GM19395 (cell line): ENCODE results near the gene LACTB.

Experiments
- ATAC-seq: cut with Tn5 transposase; IDR thresholded peaks from one replicate; pipeline ENCODE4 v1.9.1; 2021; ENCODE audit warnings: mild to moderate bottlenecking, moderate library complexity; ENCODE audit not compliant: unreplicated experiment

The LACTB gene

DNA sequence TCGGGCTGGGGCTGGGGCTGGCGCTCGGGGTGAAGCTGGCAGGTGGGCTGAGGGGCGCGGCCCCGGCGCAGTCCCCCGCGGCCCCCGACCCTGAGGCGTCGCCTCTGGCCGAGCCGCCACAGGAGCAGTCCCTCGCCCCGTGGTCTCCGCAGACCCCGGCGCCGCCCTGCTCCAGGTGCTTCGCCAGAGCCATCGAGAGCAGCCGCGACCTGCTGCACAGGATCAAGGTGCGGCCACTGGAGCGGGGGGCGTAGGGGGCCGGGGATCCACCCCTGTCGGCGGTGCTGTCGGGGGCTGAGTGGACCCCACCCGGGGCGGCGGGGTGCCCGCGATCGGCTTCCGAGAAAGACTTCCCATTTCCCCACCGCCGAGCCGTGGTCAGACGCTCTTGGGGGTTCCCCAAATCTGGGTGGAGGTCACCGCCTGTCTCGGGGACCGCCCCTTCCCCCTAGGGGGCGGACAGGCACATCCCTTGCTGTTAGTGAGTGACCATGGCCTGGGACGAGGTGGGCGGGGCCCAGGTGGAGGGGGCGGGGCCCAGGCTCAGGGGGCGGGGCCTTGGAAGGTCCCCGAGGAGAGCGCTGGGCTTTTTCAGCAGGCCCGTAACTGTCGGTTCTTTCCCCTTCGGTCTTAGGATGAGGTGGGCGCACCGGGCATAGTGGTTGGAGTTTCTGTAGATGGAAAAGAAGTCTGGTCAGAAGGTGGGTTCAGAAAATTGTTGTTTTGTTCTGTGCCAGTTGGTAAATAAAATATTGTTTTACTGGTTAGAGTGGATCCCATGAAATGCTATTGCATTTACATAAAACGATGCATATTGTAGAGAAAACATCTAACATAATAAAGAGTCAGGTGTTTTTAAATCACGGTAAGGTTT lies 578 bp downstream of the LACTB start:
- peak; percentile 83 for ATAC-seq

DNA sequence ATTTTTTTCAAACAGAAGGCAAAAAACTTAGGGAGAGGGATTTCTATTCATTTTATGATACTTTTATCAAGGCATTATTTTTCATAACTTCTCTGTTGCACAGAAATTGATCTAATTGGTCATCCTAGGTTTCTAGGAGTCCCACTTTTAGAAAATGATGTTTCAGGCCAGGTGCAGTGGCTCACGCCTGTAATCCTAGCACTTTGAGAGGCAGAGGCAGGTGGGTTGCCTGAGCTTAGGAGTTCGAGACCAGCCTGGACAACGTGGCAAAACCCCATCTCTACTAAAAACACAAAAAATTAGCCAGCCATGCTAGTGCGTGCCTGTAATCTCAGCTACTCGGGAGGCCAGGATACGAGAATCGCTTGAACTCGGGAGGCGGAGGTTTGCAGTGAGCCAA lies 2.8 kb downstream of the LACTB start:
- ATAC-seq = no peak

DNA sequence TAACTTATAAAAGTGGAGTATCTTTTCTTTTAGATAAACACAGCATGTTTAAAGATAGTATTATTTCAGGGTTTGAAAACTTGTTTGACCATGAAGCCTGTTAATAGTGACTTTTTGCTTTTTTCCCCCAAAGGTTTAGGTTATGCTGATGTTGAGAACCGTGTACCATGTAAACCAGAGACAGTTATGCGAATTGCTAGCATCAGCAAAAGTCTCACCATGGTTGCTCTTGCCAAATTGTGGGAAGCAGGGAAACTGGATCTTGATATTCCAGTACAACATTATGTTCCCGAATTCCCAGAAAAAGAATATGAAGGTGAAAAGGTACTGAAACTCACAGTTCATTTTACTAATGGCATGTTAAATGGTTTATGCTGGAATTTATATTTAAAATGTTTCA lies 5.1 kb downstream of the LACTB start:
- no peak for ATAC-seq

DNA sequence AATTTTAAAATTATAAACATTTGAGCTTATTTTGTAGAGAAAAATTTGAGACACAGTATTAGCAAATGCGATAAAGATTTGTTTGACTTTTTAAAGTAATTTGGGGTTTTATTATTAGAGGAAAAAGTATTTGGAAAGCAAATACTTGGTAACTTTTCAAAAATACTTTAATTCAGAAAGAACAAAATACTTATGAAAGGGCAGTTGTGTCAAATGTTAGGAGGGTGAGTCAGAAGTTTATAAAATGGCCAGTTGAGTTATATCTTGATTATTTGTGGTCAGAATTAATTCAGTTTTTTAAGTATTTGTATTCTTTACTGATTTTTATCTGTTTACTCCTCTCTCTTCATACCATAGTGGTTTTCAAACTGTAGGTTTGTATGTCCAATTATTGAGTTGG lies 12.1 kb downstream of the LACTB start:
- ATAC-seq = no peak

DNA sequence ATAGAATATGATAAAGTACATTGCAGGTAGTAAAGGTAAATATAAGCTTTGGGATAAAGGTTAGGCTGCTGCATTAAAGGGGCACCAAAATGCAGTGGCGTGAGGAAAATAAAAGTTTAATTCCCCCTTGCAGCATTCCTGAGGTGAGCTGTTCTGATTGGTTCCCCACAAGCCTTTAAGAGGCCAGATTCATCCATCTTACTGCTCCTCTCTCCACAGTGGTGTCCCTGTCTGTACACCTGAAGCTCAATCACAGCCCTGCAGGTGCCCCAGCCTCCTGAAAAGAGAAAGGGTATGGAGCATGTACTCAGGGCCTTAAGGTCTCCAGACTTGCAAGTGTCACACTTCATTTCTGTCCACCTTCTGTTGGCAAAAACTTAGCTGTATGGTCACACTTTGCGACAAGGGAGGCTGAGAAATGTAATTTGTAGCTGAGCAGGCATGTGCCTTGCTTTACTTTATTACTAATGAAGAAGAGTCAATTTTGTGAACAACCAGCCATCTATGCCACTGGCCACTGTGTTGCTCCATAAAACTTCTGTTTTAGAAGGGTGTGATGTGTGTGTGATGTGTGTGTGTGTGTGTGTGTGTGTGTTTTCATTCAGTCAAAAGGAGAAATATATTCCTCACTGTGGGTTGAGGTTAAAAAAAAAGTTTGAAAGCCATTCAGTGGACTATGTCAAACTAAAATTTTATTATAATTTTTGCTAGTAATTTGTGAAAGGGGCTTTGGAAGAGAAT lies 12.8 kb downstream of the LACTB start:
- no peak for ATAC-seq

DNA sequence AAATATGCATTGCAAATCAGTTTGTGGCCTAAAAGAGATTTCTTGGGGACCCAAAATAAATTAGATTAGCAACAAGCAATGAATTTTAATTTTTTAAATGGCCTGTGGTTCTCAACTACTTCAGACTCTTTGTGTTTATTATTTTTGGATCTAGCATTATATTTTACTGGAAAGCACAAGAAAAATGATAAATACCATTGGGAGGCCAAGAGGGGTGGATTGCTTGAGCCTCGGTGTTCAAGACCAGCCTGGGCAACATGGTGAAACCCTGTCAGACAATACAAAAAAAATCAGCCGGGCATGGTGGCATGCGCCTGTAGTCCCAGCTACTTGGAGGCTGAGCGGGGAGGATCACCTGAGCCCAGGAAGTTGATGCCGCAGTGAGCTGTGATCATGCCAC lies 13.6 kb downstream of the LACTB start:
- no peak for ATAC-seq

DNA sequence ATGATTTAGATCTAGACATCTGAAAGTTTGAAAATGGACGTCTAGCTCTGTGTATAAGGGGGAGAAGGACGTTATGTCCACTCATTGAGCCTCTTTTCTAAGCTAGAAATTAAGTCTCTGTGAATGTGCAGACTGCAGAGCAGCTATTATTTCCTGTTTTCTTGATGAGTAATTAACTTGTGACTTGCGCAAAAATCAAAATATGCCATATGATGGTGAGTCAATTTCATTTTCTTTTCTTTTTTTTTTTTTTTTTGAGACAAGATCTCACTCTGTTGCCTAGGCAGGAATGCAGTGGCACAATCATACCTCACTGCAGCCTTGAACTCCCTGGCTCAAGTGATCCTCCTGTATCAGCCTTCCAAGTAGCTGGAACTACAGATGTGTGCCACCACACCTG lies 14.1 kb downstream of the LACTB start:
- ATAC-seq = no peak

DNA sequence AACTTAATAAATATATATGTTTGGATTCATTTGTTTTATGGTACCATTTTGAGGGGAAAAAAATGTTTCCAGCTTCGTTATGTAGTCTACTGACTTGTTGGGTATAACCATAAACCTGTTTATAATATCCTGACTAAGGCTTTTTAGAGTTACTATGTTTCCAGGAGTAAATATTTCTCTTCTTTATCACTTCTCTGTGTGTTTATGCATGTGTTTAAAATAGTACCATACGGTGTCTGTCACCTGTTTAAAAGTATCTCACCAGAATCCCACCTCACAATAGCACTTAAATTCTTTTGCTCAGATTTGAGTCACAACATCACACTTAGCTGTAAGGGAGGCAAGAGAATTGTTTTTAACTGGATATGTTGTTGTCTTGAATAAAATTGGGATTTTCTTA lies 15.1 kb downstream of the LACTB start:
- no peak for ATAC-seq

DNA sequence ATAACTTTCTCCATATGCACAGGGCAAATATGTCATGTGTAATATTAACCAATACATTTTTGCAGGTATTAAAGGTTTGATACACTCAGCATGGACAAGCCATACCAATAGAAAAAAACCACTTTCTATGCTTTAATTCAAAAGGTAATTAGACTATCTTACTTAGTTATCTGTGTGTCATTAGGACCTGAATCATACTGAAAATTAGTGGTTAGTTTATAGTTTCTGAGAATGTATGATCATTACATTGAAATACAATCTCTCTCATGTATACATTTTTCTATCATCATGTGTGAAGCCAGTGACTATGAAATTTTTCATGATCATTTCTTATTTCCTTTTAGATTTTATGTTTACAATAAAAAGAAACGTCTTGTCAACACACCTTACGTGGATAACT lies 19.3 kb downstream of the LACTB start:
- no peak for ATAC-seq

DNA sequence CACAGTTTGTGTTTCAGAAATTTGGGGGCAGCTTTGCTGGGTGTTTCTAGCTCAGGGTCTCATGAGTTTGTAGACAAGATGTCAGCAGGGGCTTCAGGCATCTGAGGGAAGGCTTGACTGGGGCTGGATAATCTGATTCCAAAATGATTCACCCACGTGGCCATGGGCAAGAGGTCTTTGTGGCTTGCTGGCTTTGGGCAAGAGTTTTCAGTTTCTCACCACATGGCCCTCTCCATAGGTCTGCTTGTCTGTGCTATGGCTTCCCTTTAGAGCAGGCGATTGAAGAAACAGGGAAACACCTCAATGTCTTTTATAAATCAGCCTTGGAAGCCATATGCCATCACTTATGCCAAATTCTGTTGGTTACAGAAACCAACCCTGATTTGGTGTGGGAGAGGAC lies 23.8 kb downstream of the LACTB start:
- no peak for ATAC-seq

DNA sequence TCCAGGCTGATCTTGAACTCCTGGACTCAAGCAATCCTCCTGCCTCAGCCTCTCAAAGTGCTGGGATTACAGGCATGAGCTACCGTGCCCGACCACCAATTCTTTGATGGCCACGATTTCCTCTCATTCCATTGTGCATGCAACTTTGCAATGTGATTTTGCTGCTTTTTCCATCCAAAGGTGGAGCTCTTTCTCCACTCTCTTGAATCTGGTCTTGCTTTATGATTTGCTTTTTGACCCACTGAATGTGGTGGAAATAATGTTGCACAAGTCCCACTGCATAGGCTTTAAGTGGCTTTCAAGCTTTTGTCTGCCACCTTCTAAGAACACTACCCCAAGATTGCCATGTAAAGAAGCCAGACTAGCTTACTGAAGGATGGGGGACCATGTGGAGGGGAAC lies 25.0 kb downstream of the LACTB start:
- no peak for ATAC-seq

DNA sequence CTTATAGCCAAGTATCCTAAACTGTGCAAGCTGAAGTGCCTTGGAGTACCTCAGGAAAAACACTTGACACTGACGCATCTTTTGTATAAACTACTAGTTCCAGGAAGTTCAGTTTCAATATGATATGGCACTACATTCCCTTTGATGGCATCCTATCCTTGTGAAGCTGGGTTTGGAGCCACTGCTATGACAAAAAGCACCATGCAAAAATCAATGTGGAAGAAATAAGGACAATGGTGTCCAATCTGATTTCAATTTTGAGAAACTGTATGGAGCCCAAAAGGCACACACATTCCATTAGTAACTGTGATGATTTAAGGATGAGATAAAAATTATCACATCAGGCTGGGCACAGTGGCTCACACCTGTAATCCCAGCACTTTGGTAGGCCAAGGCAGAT lies 30.0 kb downstream of the LACTB start:
- no peak for ATAC-seq

DNA sequence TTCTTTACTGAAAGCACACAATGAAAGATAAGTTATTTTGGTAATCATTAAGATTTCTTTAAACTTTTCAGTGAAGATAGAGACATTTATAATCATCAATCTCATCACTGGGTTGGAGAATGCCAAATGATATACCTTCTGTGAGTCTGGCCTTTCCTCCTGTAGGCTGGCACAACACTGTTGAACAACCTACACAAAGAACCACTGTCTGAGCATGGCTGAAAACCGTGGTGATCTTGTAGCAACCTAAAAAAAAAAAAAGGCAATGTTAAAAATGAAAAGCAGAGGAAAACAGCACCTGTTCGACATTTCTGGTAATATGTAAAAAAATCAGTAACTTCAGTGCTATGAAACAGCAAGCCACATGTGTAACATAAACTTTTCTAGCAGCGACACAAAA lies 33.8 kb downstream of the LACTB start:
- ATAC-seq = no peak

DNA sequence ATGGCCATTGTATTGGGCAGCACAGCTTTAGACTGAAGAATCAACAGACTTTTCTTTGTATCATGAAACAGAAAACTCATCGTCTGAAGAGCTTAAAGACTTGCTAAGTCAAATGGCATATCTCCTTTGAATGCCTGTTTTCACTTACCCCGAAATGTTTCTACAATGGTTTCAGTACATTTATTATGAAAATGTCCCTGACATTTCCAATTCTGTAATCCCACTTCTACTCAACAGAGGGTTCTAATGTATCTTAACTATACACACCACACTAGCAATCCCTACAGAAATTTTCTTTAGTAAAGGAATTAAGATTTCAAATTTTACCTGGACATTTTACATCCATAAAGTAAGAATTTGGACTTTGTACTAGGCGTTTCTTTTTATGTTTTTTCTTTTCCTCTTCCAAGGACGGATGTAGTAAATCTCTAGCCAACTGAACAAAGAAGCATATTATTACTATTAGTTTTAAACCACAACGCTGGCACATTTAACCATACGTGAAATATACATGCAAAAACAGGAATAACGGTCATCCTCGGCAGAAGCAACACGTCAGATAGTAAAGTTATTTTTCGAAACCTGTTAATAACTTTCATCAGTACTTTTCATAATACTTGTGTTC lies 34.5 kb downstream of the LACTB start:
- ATAC-seq = no peak

DNA sequence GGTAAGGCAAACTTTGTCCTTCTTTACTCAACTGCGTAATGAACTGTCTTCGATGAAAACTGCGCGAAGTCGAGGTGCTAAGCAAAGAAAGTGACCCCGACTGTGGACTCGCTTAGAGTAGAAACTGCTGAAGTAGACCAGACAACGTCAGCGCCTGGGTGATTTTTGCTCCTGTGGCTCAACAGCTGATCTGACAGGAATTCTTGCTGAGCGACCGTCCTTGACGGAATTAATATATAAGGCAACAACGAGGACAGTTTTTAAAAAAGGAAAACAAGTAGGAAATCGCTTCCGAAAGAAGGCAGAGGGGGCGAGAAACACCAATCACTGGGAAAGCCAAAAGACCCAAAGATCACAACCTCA lies 35.1 kb downstream of the LACTB start:
- peak; percentile 25 for ATAC-seq

DNA sequence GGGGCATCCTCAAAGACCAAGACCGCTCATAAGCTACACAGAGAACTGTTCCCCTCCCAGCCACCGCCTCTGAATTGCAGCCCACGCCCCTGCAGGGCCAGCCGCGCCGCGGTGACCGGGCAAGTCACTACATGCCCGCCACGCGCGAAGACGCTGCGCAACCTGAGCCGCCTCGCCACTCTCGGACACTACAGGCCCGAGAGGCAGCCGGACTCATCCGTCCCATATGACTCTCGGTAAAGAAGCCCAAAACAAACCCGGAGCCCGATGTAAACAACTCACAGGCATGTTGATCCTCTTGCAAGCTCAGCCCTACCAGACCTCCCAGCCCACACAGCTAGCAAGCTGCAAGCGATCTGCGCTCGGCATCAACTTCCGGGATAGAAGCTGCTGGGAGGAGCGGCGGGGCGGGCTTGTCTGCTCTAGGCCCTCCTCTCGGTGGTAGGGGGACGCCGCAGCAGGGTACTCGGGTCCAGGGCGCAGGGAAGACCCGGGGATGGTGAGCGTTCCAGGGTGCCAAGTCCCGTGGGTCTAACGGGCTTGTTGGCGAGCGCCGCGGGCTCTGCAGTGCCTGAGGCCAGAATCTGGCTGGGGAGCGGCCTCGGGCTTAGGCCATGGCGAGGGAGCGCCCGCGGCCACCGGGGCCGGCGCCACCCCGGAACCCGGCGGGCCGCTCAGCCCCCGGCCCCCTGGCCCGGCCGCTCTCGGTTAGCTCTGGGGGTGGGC lies 35.6 kb downstream of the LACTB start, which contains the start of gene RPS27L:
TSS of gene RPS27L (minus strand) at position 360 of the 726 bp plus-strand sequence. CDS start at position 288, 72 bp downstream.
- peak; percentile 87 for ATAC-seq

DNA sequence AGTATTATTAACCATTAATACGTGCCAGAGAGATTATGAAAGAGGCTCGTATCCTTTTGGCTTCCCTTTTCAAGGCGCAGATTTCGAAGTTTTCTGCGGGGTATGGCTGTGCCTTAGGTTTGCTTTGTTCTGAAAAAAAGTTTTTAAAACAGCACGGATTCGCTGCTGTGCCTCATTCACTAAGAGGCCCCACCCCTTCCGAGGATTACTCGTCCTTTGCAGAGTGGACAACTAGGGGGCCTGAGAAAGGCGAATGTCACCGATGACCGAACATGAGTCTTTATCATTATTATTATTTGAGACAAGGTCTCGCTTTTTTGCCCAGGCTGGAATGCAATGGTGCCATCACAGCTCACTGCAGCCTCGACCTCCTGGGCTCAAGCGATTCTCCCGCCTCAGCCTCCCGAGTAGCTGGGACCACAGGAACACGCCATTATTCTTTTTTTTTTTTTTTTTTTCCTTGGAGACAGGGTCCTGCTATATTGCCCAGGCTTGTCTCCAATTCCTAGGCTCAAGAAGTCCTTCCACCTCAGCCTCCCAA lies 36.3 kb downstream of the LACTB start:
- peak; percentile 24 for ATAC-seq

DNA sequence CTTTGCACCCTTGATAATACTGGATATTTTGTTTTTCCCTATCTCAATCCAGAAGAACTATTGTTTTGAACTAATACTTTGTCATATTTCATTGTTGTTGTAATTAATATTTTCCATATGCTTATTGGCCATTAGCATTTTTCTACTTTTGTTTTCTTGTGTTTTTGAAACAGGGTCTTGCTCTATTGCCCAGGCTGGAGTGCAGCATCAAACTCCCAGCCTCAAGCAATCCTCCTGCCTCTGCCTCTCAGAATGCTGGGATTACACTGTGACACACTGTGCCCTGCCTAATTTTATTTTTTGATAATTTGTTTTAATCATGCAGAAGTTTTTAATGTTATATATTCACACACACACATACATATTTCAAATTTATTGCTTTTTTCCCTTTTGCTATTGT lies 39.0 kb downstream of the LACTB start:
- ATAC-seq = no peak

DNA sequence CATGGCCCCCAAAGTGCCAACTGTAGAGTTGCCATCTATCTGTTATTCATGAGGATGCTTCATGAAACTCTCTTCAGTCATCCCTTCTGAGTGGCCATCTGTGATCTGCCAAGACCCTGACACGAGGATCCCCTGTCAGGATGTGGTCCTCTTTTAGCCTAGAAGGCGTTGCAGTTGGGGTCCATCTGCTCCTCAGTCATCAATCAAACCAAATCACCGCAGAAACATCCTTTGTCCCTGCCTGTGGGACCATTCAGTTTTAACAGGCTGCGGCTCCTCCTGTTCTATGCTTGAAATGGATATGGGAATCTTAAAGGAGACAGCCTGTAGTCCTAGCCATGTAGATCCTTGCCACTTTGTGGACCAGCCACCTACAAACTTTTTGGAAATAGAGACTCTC lies 41.6 kb downstream of the LACTB start:
- no peak for ATAC-seq

DNA sequence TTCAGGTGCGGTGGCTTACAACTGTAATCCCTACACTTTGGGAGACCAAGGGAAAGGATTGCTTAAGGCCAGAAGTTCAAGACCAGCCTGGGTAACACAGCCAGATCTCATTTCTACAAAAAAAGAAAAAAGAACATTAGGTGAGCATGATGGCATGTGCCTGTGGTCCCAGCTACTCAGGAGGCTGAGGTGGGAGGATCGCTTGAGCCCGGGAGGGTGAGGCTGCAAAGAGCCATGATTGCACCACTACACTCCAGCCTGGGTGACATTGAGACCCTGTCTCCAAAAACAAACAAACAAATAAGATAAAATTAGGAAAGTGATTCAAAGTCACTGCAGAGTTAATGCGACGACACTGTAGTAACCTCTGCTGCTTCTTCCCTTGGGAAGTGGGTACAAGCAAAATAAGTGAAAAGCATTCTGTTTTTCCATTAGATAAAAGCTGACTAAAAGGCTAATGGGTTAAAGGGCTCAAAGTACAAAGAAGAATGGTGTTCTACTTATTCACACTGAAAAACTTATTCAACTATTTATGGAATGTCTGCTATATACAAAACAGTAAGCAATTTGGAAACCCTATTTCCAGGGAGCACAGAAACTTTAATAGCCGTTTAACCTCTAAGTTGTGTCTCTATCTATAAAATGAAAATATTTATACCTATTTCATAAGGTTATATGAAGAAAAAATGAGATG lies 43.7 kb downstream of the LACTB start:
- ATAC-seq = no peak
